Stimulated activated CD4-positive, alpha-beta T cell treated with anti-CD3 and anti-CD28 coated beads, Interleukin-1b, Interleukin-23, amount 100 ng/mL, for 4 hours (primary cell): Measurements from ENCODE around the gene GPR158.

Source experiments
- DNase-seq, 2 donors: peaks; one replicate each; pipeline ENCODE4 v3.0.0-alpha.2; 2020; ENCODE audit warnings: low read depth in 2 of 2

The GPR158 gene

DNA sequence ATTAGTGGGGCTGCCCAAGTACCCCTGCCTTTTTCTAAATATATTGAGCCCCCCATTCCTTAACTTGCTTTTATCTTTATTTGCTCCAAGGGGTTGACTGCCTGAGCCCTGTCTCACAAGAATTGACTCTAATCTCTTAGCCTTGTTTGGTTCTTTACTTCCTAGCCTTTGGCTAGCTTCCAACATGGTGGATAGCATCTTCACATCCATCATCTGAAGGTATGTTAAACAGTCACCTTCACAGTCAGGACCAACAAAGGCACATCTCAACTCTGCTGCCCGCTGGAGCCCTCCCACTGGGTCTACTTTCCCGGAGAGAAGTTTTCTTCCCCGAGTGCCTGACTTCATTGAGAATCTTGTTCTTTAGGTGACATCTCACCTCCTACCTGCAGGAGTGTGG lies 329.5 kb downstream of the GPR158 start:
- DNase-seq = no peak

DNA sequence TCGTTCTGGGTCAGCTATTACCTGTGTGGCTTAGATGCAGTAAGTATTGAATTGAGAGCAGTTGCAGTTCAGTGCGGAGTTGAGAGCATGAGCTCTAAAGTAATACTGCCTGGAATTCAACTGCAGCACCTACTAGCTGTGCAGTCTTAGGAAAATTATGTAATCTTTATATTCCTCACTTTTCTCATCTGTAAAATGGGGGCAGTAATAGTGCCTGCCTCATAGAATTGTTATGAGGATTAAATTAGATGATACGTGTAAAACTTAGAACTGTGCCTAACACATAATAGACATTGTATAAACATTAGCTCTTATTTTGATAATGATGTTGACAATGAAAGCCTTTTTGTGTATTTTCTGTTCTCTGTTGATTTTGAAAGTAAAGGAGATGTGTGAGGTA lies 330.0 kb downstream of the GPR158 start:
- no peak for DNase-seq

DNA sequence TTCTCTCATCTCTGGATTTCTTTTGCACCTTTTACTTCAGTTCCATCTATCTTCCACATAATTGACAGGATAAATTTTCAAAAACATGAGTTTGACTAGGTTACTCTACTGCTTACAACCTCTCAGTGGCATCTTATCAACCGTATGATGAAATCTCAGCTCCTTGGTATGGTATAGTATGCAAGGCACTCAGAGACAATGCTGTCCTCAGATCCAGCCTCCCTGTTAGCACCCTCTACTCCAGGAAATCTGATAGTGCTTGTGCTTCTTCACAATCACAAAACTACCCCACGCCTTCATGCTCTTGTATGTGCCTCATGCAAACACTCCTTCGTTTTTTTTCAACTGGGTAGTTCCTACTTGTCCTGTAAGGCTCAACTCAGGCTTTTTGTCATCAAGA lies 330.7 kb downstream of the GPR158 start:
- no peak for DNase-seq

DNA sequence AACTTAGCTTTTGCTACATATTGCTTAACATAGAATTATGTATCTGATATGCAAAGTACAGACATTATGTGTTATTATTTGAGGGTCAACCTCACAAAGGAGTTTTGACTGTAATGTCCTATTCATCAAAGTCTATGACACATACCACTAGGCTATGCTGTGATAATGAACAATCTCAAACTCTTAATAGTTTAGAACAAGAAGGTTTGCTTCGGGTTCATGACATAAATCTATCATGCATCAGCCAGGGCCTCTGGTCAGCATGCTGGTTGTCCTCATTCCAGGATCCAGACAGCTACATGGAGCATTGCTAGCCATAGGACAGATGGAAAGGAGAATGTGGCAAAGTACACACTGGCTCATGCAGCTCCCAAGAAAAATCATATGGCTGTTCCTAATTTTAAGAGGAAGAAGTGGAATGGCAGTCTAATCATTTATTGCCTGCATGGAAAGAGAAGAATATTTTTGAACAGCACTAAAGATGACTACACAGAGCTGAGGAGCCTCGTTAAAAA lies 332.1 kb downstream of the GPR158 start:
- no peak for DNase-seq

DNA sequence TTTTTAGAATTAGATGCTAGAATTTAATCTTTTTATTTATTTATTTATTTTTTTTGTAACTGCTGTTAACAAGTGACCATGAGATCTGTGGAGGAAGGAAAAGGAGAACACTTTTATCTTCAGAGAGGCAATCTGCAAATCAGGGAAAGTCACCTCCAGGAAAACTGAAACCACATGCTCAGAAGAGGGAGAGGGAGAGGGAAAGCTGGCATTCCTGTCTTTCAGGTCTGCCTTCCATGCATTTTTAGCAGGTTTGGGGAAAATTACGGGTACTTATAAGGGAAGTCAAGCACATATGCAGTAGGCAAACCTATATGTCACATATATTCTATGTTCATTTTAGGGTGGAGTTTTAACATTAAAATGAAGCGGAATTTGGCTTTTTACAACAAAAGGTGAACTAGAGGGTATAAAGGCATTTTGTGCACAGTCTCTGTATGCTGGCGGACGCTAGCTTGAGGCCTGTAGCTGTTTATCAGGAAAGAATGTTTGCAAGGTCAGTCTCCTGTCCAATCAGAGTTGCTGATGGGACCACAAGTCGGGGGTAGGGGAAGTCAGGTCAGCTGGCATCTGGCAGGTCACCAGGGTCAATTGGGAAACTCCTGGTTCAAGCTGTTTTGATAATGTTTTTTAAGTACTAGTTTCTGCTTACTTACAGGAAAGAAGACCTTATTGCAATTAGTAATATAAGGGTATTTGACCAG lies 333.5 kb downstream of the GPR158 start:
- DNase-seq = no peak

DNA sequence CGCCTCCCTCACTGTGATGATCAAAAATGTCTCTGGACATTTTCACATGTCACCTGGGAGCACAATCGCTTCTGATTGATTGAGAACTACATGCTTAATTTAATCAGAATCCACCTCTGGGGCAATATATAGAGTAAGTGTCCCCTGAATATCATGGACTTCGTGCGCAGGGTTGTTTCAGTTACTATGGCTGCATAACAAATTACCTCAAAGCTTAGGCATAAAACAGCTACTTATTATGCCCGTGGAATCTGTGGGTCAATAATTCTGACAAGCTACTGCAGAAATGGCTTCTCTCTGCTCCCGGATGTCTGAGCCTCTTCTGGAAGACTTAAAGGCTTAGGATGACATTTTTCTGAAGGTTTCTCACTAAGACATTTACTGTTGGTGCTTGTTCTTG lies 334.4 kb downstream of the GPR158 start:
- DNase-seq = no peak

DNA sequence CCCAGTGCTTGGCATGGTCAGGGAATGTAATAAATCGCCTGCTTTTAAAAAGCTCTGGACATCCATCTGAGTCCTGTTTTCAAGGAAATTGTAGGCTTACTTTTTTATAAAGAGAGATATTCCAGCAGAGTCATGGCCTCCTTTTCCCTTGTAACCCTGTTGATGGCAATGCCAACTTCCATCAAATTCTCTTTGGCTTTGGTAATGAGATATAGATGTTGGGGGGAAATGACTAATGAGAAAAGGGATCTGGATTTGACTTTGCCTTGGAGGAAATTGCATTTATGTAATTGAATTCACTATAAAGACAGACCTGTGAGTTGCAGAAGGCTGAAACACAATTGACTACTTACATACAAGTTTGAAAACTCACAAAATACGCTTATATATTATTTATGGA lies 347.5 kb downstream of the GPR158 start:
- DNase-seq = no peak

DNA sequence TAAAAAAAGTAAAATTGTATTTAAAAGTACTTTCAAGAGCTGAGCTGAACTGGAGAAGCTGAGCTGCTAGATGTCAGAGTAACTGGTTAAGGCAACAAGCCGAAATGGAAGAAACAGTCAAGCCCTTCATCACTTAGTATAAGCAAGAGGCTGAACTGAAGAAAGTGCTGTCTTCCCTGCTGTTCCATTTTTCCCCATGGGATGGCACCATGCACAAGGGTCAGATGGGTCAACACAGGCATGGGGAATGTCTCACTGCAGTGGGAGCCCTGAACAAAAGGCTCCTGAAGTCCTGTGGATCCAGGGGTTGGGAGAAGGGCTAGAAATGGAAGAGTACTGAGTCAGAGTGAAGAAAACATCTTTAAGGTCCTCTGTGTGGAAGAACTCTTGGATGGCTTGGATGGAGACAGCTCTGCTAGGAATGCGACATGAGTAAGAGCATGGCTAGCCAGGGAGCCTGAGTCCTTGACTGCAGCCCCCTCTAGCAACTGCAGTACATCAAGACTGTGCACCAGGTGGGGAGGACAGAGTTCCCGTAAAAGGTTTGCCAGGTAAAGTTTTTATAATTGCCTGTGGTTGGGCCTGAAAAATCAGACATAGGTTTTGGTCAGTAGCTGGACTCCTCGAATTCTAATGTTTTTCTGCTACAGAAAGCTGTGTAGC lies 348.3 kb downstream of the GPR158 start:
- no peak for DNase-seq

DNA sequence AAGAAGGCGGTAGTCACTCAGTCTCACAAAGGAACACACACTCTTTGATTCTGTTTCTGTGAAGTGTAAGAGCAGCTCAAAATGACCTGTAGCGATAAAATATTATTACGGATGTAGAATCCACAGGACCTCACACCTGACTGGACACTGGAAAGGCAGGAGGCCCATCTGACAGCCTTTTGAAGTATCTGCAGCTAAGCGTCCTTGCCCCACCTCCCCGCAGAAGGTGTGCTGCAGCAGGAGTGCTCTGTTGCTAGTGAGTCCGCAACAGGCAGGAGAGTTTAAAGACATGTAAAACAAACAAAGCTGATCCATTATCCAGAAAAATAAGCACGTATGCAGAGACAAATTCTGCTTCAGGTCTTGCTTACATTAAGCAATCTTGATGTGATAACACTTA lies 355.5 kb downstream of the GPR158 start:
- no peak for DNase-seq

DNA sequence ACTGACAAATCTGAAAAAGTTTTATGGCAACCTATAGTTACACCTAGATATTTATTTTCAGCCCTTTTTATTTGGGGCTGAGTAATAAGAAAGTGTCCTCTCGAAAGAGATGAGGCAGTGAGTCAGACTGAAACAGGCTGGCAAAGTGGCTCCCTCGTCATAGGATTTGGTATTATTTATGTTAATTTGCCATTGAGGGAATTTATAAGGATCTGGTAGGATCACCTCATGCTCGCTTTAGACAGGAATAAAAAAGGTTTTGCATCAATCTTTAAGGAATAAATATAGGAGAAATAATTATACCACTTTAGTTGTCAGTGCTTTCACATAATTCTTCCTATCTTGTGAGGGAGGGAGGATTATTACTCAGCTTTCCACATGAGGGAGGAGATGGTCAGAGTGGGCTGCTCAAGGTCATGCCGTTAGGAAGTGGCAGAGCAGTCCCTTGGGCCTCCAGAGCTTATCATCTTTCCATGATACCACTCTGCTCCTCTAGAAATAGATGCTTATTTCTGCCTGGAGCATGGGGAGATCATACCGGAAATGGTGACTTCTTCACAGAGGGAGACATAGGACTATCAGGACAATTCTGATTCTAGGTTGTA lies 356.8 kb downstream of the GPR158 start:
- DNase-seq = no peak

DNA sequence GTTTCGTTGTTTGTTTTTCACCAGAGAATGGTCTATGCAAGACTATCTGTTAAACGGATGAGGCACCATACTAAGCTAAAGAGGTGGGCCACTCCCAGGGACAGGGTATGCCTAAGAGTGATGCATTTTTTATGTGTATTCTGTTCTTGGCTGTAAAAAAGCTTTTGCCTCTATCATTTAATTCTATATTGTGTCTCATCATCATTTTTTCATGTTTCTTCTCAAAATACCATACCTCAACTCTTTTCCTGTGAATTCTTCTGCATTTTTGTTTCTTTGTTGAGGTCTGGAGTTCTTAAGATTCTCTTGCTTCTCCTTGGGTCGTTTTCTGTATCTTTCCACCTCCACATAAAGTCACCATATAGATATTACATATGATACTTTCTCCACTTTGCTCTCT lies 357.4 kb downstream of the GPR158 start:
- DNase-seq = no peak

DNA sequence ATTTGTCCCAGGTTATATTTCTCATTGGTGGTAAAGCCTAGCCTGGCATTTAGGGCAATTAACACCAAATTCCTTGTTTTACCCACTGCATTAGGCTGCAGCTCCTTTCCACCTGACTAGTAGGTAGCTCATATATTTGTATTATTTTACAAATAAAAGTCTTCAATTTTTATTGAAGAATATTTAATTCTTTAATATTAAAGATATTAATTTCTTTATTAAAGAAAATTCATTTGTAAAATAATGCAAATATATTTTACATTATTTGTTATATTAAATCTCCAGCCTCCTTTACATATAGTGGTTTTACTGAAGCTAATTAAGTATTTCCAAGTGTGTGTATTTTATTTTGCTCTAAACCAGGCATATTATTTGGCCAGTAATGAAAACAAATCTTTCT lies 361.2 kb downstream of the GPR158 start:
- no peak for DNase-seq

DNA sequence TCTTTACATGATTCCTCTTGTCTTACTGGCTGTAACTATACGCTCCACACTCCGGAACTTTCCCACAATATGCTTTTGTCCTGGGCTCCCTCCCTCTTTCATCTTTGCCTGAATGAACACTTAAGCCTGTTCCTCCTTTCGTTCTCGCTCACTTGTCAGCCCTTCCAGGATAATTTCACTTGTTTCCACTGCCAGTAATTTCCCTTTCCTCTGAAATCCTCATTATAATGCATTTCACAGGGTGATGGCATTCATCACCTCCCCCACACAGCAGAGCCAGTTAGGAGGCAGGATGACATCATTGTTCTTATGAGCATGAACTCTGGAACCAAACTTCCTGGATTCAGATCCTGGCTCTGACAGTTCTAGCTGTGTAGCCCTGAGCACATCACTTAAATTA lies 372.6 kb downstream of the GPR158 start:
- DNase-seq = no peak

DNA sequence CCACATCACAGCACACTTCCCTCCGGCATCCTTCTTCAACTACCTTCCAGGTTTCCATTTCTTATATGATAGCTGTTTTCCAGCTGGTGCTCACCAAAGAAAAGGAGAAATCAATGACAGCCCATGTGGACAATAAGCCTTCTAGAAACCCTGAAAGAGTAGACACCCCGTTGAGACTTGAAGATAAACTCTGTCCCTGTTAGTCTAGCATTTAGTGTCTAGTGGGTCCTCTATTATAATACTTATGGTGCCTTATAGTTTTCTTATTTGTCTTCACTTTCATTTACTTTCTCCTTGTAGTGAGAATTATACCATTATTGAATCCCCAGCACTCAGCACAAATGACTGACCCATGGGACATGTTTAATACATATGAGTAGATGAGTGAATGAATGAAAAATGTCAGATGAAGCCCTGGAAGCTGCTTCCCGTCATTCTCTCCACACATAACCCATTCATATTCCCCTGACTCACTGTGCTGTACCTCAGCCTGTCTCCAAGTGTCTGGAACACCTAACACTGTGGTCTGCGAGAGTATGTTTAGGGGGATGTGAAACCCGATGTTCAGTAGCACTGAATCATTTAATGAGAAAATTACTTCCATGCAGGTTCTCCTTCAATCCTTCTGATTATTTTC lies 377.6 kb downstream of the GPR158 start:
- DNase-seq = no peak

DNA sequence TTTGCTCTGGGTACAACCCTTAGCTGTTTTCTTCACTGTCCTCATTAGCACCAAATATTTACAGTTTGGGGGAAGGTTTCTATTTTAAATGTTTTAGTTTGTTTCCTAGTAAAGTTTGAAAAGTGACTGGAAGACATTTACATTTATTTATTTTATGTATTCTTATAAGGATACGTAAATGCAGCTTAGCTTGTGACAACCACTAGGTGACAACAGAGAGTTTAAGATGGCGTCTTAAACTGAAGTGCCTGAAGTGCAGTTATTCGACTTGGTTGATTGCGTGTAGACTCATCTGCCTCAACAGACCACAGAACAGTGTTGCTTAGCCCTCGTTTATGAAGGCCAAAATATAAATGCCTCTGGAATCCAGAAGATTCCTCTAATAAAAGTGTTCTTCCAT lies 381.1 kb downstream of the GPR158 start:
- no peak for DNase-seq

DNA sequence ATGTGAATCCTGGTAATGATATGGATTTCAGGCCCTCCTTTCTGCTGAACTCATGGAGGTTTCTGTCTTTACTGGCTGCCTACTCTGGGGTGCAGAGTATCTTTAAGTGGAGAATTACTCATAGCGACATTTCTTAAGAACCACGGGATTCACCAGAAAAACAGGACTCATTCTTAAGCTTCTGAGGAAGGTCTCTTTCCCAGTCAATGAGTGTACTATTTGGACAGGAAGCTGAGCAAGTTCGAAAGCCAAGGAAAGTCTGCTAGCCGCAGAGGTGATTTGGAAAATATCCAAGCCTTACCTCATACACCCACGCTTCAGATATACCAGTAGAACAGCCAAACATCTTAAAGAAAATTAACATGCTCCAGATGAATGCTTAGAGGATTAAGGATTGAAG lies 381.7 kb downstream of the GPR158 start:
- no peak for DNase-seq

DNA sequence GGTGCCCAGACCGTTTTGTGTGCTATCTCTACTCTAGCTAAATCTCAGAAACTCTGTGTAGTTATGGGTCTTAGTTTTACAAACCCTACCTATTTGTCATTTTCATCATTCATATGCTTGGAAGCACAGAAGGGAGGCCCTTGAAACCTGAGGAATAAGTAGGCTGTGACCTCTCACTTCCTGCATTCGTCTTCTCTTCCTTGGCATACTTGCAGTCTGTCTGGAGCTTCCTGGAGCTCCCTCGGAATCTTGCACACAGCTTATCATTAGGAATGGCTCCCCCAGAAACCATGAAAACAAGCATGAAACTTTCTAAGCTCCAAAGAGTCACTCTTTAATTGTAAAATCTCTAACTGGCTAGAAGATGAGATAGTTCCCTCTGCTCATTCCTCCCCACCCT lies 382.3 kb downstream of the GPR158 start:
- DNase-seq = no peak

DNA sequence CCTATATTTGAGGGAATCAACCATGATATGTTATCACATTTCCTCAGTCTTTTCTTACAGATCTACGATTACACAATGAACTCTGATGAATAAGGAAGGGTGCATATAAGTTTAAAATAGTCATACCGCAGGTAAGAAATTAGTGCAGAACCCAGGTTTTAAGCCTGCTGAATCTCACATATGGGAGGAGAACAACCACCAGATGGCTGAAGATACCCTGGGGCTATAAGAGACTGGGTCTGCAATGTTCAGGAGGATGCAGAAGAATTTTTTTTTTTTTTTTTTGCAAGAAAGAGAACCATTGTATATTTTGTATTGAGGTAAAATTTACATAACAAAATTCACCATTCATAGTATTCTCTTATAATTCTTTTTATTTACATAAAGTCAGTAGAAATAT lies 387.0 kb downstream of the GPR158 start:
- no peak for DNase-seq

DNA sequence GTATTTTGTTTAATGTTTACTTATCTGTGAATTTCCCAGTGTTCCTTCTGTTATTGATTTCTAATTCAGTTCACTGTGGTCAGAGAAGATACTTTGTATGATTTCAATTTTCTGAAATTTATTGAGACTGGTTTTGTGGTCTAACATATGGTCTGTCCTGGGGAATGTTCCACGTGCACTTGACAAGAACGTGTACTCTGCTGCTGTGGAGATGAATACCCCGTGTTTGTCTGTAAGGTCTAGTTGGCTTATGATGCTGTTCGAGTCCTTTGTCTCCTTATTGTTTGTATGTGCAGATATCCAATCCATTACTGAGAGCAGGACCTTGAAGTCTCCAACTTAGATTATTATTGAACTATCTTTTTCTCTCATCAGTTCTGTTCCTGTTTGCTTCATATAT lies 387.7 kb downstream of the GPR158 start:
- DNase-seq = no peak

DNA sequence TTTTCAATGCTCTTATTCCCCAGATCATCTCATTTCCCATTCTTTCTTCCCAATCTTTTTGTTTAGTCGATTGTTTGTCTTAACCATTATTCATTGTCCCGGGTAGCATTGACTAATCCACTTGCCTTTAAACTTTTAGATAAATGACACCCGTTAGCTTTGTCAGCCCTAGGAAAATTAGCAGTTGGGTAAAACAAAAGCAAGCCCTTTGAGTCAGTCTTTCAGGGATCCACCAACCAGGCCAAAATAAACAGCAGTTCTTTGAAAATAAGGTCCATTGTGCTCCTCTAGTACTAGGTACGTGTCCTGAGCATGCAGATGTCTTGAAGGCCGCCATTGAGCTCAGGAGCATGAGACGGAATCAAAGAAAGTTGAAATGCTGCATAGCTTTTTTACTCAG lies 389.6 kb downstream of the GPR158 start:
- no peak for DNase-seq

DNA sequence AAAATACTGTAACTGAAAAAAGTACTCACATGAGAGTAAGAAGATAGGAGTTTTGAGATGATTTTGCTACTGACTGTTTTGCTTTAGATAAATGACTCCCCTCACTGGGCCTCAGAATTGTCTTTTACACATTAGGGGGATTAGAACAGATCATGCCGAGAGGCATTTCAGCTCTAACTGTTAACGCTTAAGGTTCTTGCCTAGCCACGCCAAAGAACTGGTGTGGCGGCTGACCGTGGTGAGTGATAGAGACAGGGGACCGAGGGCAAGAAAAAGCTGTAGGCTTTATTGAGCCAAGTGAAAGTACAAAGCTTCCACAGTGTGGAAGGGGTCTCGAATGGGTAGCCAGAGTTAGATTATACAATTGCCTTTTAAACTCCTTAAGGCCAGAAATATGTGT lies 390.8 kb downstream of the GPR158 start:
- DNase-seq = no peak

DNA sequence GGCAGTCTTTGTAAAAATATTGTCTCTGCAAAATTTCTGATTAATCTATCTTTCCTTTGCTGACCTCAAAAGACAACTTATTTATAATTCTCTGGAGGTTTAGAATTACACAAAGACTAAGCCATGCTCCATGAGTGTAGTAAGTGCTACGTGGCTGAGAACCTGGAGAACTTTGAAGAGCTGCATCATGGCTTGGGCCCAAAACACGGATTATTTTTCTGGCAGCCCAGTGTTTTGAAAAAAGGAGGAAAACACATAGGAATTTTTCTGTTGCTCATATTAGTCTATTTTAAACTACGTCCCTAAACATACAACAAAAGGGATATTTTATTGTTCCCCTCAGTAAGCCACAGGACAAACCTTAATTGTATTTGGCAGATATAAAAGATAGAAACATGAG lies 398.5 kb downstream of the GPR158 start:
- DNase-seq = no peak

DNA sequence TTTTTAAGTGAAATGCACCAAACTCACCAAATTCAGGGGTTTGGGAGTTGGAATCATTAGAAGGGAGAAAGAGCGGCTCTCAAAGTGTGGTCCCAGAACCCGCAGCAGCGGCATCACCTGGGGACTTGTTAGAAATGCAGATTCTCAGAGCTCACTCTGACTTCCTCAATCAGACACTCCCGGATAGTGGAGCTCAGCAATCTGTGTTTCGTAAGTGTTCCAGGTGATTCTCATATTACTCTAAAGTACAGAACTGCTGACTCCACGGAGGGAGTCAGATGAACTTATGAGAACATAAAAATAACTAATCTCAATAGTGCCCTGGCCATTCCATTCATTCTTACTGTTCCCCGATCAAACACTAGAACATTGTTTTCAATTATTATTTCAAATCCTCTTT lies 400.5 kb downstream of the GPR158 start:
- no peak for DNase-seq
